ENCODE results near the gene POR. TPM values are rescaled to one million over a fixed set of nuclear protein-coding genes. Genes with fewer than 3 reads are reported as not detected.
A peak's percentile ranks its signal among the peaks of the same experiment; 100 is the strongest.
"Not testable (repeated sequence)": the region's sequence is repeated elsewhere in the genome, so short reads cannot be mapped to it uniquely, and the experiment has no call there.

POR gene
- total RNA-seq, 1 donor from 2014 or later = 741 TPM

- DNase-seq (ENCODE audit: low spot score) (no peak), ATAC-seq (no peak)
These were observed 95.0 kb downstream of the POR start for GRCh38 chr7:76009672-76010600.

- ATAC-seq = no peak
These were observed 96.5 kb downstream of the POR start for GRCh38 chr7:76011442-76011861.

GRCh38 chr7:76016191-76016947 is 101.4 kb downstream of the POR start:
- ATAC-seq = no peak
- DNase-seq (ENCODE audit: low spot score) = no peak

More at GRCh38 chr7:76011442-76011861, 96.5 kb downstream of the POR start:
- DNase-seq (ENCODE audit: low spot score) = no peak

- DNase-seq (ENCODE audit: low spot score) = not testable (repeated sequence)
These were observed 103.6 kb downstream of the POR start for GRCh38 chr7:76018520-76018919.

GRCh38 chr7:76020031-76020714 is 105.2 kb downstream of the POR start:
- DNase-seq (ENCODE audit: low spot score) (peak; percentile 82), ATAC-seq (peak; percentile 99)

More at GRCh38 chr7:76018520-76018919, 103.6 kb downstream of the POR start:
- not testable (repeated sequence) for ATAC-seq

- ATAC-seq = no peak
- DNase-seq (ENCODE audit: low spot score) = no peak
These were observed 107.2 kb downstream of the POR start for GRCh38 chr7:76022026-76022780.

- peak; percentile 36 for ATAC-seq
- no peak for DNase-seq (ENCODE audit: low spot score)
These were observed 108.0 kb downstream of the POR start for GRCh38 chr7:76023002-76023401.

- not testable (repeated sequence) for ATAC-seq; DNase-seq (ENCODE audit: low spot score)
These were observed 114.7 kb downstream of the POR start for GRCh38 chr7:76029682-76030081.

GRCh38 chr7:76031964-76032363 is 117.0 kb downstream of the POR start:
- DNase-seq (ENCODE audit: low spot score) (no peak), ATAC-seq (no peak)

Other genes with a start within 250 kb of the POR start
- gene HIP1, start 176.2 kb upstream of the POR start, total RNA-seq = 20.3 TPM
- gene CCL26, start 142.9 kb upstream of the POR start, total RNA-seq = not detected
- 0.88 TPM for gene CCL24, start 101.3 kb upstream of the POR start, total RNA-seq
- gene RHBDD2, start 36.1 kb upstream of the POR start, total RNA-seq = 32.9 TPM
- 79.6 TPM for gene TMEM120A, start 79.4 kb downstream of the POR start, total RNA-seq
- 17.6 TPM for gene STYXL1, start 132.8 kb downstream of the POR start, total RNA-seq
- 184 TPM for gene MDH2, start 133.0 kb downstream of the POR start, total RNA-seq

Measured in left lobe of liver (tissue), 2 donors.